Measurements from ENCODE around the gene SLC25A44. TPM values are rescaled to one million over a fixed set of nuclear protein-coding genes. Genes with fewer than 3 reads are reported as not detected.
A peak's percentile ranks its signal among the peaks of the same experiment; 100 is the strongest.

The SLC25A44 gene
- total RNA-seq, 2 experiments from 2014 or later: 11.6 to 13.0 TPM

DNA sequence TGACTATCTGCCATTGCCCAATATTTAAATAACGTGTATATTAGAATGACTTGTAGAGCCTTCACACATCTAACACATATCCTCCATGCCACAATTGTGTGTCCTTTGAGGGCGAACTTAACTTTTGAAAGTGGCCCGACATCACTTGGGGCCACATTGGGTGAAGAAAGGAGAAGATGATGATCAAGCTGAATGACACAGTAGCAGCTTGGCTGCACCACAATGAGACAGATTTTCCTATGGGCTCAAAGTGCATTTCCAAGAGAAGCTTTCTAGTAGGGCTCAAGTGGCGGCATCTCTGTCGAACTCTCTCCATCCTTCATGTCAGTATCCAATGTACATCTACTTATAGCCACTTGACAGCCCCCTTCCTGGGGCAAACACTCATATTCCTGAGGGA lies 44.3 kb downstream of the SLC25A44 start:
- TF ChIP-seq, protein P1, sequence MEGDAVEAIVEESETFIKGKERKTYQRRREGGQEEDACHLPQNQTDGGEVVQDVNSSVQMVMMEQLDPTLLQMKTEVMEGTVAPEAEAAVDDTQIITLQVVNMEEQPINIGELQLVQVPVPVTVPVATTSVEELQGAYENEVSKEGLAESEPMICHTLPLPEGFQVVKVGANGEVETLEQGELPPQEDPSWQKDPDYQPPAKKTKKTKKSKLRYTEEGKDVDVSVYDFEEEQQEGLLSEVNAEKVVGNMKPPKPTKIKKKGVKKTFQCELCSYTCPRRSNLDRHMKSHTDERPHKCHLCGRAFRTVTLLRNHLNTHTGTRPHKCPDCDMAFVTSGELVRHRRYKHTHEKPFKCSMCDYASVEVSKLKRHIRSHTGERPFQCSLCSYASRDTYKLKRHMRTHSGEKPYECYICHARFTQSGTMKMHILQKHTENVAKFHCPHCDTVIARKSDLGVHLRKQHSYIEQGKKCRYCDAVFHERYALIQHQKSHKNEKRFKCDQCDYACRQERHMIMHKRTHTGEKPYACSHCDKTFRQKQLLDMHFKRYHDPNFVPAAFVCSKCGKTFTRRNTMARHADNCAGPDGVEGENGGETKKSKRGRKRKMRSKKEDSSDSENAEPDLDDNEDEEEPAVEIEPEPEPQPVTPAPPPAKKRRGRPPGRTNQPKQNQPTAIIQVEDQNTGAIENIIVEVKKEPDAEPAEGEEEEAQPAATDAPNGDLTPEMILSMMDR (IDR thresholded peaks at IDR 0.05): no peak
- H3K27me3 Mint-ChIP-seq: no peaks in the 10 kb centered on the region
- CTCF ChIA-PET: interaction anchor here (0.7 to 2.2 kb wide), 2 partner anchors 13 kb away, joined by 3 to 6 read pairs; no protein-coding TSS in a partner anchor
- H3K27ac ChIP-seq (ENCODE audit: low read depth in 1 of 2, low read length in 2 of 2): no peak overlapping the region
- no peak for DNase-seq
- no peak overlapping the region for H3K27ac Mint-ChIP-seq
- POLR2A ChIA-PET: no interaction called here
- ATAC-seq (ENCODE audit: poor library complexity): no peak
- H3K27me3 ChIP-seq (ENCODE audit: control insufficient read depth in 1 of 2, insufficient read depth in 2 of 2, low read length in 2 of 2): no peaks in the 10 kb centered on the region
- H3K4me1 ChIP-seq (ENCODE audit: insufficient read depth, low read length): no peaks in the 10 kb centered on the region
- no peak overlapping the region for H3K4me3 Mint-ChIP-seq
- intact Hi-C loops (cut with DNase I, micrococcal nuclease): no loop called here
- H3K4me1 Mint-ChIP-seq (ENCODE audit: low read depth): no peaks in the 10 kb centered on the region
- H3K36me3 ChIP-seq (ENCODE audit: insufficient read depth, low read length): peaks cover 59% of the 10 kb centered on the region
- no peak overlapping the region for H3K4me3 ChIP-seq (ENCODE audit: low read length)
- H3K9me3 ChIP-seq (ENCODE audit: control insufficient read depth in 1 of 2, insufficient read depth in 1 of 2, low read length in 2 of 2): no peaks in the 10 kb centered on the region
- no peaks in the 10 kb centered on the region for H3K9me3 Mint-ChIP-seq
- H3K36me3 Mint-ChIP-seq (ENCODE audit: low read depth): peaks cover 65% of the 10 kb centered on the region

DNA sequence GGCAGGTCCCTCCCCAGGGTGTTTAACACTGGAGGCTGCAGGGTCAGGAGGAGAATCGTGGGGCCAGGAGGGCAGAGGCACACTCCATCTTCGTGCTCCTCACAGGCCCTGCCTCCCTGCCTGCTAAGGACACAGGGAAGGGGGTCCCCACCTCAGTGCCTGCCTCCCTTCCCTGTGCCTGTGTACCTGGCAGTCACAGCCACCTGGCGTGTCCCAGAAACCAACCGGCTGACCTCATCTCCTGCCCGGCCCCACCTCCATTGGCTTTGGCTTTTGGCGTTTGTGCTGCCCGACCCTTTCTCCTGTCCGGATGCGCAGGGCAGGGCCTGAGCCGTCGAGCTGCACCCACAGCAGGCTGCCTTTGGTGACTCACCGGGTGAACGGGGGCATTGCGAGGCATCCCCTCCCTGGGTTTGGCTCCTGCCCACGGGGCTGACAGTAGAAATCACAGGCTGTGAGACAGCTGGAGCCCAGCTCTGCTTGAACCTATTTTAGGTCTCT lies 47.5 kb downstream of the SLC25A44 start:
- H3K4me3 ChIP-seq (ENCODE audit: low read length): no peak overlapping the region
- ATAC-seq (ENCODE audit: poor library complexity): no peak
- H3K27ac ChIP-seq (ENCODE audit: low read depth in 1 of 2, low read length in 2 of 2): no peak overlapping the region
- Mint-ChIP-seq H3K9me3 (no peaks in the 10 kb centered on the region), H3K36me3 (ENCODE audit: low read depth) (peaks cover 43% of the 10 kb centered on the region), H3K27me3 (no peaks in the 10 kb centered on the region), H3K4me1 (ENCODE audit: low read depth) (peaks cover 19% of the 10 kb centered on the region), H3K4me3 (no peak overlapping the region), H3K27ac (no peak overlapping the region)
- DNase-seq: peak in 1 of 14 experiments; percentile 24
- H3K4me1 ChIP-seq (ENCODE audit: insufficient read depth, low read length): peaks cover 19% of the 10 kb centered on the region
- intact Hi-C loops (cut with DNase I, micrococcal nuclease): no loop called here
- H3K9me3 ChIP-seq (ENCODE audit: control insufficient read depth in 1 of 2, insufficient read depth in 1 of 2, low read length in 2 of 2): no peaks in the 10 kb centered on the region
- TF ChIP-seq, protein P1 (IDR thresholded peaks at IDR 0.05): no peak
- H3K36me3 ChIP-seq (ENCODE audit: insufficient read depth, low read length): peaks cover 37% of the 10 kb centered on the region
- H3K27me3 ChIP-seq (ENCODE audit: control insufficient read depth in 1 of 2, insufficient read depth in 2 of 2, low read length in 2 of 2): no peaks in the 10 kb centered on the region
- CTCF ChIA-PET: interaction anchor here (1.2 kb wide), 1 partner anchor 16 kb away, joined by 5 read pairs; no protein-coding TSS in a partner anchor
- POLR2A ChIA-PET: no interaction called here

DNA sequence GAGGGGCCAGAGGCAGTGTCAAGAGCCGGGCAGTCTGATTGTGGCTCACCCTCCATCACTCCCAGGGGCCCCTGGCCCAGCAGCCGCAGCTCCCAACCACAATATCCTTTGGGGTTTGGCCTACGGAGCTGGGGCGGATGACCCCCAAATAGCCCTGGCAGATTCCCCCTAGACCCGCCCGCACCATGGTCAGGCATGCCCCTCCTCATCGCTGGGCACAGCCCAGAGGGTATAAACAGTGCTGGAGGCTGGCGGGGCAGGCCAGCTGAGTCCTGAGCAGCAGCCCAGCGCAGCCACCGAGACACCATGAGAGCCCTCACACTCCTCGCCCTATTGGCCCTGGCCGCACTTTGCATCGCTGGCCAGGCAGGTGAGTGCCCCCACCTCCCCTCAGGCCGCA lies 48.0 kb downstream of the SLC25A44 start, which contains the start of gene BGLAP:
Gene BGLAP (plus strand): TSS at position 259 of the 400 bp plus-strand sequence. CDS start 48 bp downstream, at position 307.
- intact Hi-C loops (cut with DNase I, micrococcal nuclease): no loop called here

More for the DNA sequence above, 48.0 kb downstream of the SLC25A44 start, which contains the start of gene BGLAP:
- TF ChIP-seq, protein P1 (IDR thresholded peaks at IDR 0.05): no peak
- H3K4me1 Mint-ChIP-seq (ENCODE audit: low read depth): peaks cover 21% of the 10 kb centered on the region
- H3K27me3 Mint-ChIP-seq: no peaks in the 10 kb centered on the region
- H3K27ac ChIP-seq (ENCODE audit: low read depth in 1 of 2, low read length in 2 of 2): no peak within 1 kb of the TSS
- H3K4me1 ChIP-seq (ENCODE audit: insufficient read depth, low read length): peaks cover 20% of the 10 kb centered on the region
- H3K4me3 Mint-ChIP-seq: no peak within 1 kb of the TSS
- H3K36me3 Mint-ChIP-seq (ENCODE audit: low read depth): peaks cover 38% of the 10 kb centered on the region
- ATAC-seq (ENCODE audit: poor library complexity) (no peak), DNase-seq (no peak)
- no peaks in the 10 kb centered on the region for H3K27me3 ChIP-seq (ENCODE audit: control insufficient read depth in 1 of 2, insufficient read depth in 2 of 2, low read length in 2 of 2)
- peaks cover 32% of the 10 kb centered on the region for H3K36me3 ChIP-seq (ENCODE audit: insufficient read depth, low read length)
- no peak within 1 kb of the TSS for H3K27ac Mint-ChIP-seq
- H3K9me3 ChIP-seq (ENCODE audit: control insufficient read depth in 1 of 2, insufficient read depth in 1 of 2, low read length in 2 of 2): no peaks in the 10 kb centered on the region
- no peaks in the 10 kb centered on the region for H3K9me3 Mint-ChIP-seq
- POLR2A ChIA-PET: no interaction called here
- no peak within 1 kb of the TSS for H3K4me3 ChIP-seq (ENCODE audit: low read length)
- CTCF ChIA-PET: interaction anchor here (1.2 kb wide), 1 partner anchor 17 kb away, joined by 5 read pairs; no protein-coding TSS in a partner anchor

All from CD4-positive, alpha-beta T cell (primary cell).